UCSD-AML1 (cell line): ENCODE results near the gene ID1.
"Not testable (repeated sequence)": the region's sequence is repeated elsewhere in the genome, so short reads cannot be mapped to it uniquely, and the experiment has no call there.

ENCODE experiments used
- DNase-seq: peaks from one replicate; lab custom pipeline; 2025; ENCODE audit not compliant: unreplicated experiment; lab: John Stamatoyannopoulos, UW

ID1 gene

GRCh38 chr20:31596831-31597480 lies 8.1 kb upstream of the ID1 start:
- DNase-seq = no peak

GRCh38 chr20:31597481-31597855 lies 7.6 kb upstream of the ID1 start:
- no peak for DNase-seq

GRCh38 chr20:31602431-31602778 lies 2.7 kb upstream of the ID1 start:
- no peak for DNase-seq

GRCh38 chr20:31602779-31603441 lies 2.2 kb upstream of the ID1 start:
- DNase-seq = no peak

- DNase-seq = peak; percentile 89
Measured at GRCh38 chr20:31603822-31604566, 1.1 kb upstream of the ID1 start.

GRCh38 chr20:31604567-31605030 lies 490 bp upstream of the ID1 start:
- no peak for DNase-seq

GRCh38 chr20:31605902-31606803 lies 1.1 kb downstream of the ID1 start:
- DNase-seq = peak; percentile 60

GRCh38 chr20:31606804-31607639 lies 1.9 kb downstream of the ID1 start:
- peak; percentile 70 for DNase-seq

GRCh38 chr20:31607640-31608250 lies 2.7 kb downstream of the ID1 start:
- DNase-seq = no peak

- no peak for DNase-seq
Measured at GRCh38 chr20:31608251-31608945, 3.3 kb downstream of the ID1 start.

GRCh38 chr20:31612271-31612640 lies 7.2 kb downstream of the ID1 start:
- not testable (repeated sequence) for DNase-seq

GRCh38 chr20:31615416-31615815 lies 10.3 kb downstream of the ID1 start:
- DNase-seq = no peak

- DNase-seq = peak; percentile 31
Measured at GRCh38 chr20:31617432-31618104, 12.5 kb downstream of the ID1 start.

GRCh38 chr20:31620246-31620645 lies 15.2 kb downstream of the ID1 start:
- no peak for DNase-seq

- not testable (repeated sequence) for DNase-seq
Measured at GRCh38 chr20:31623123-31623505, 18.0 kb downstream of the ID1 start.

- not testable (repeated sequence) for DNase-seq
Measured at GRCh38 chr20:31626534-31626933, 21.4 kb downstream of the ID1 start.

GRCh38 chr20:31628057-31628456 lies 23.0 kb downstream of the ID1 start:
- not testable (repeated sequence) for DNase-seq

GRCh38 chr20:31630187-31630790 lies 25.2 kb downstream of the ID1 start:
- DNase-seq = no peak
